K562 (cell line): ENCODE data around the gene ARHGAP30. TPM values are rescaled to one million over a fixed set of nuclear protein-coding genes. Genes with fewer than 3 reads are reported as not detected.

Source experiments
- ATF3 ChIP-seq, 2 experiments: fragments of 450-650 bp in 1 of 2; sonication (generic) in 1 of 2; formaldehyde crosslinking in 1 of 2; IDR thresholded peaks in 1 of 2; conservative IDR thresholded peaks in 1 of 2; 2 replicates each; pipeline versions ENCODE4 v1.6.1 to v1.8.1; 2016 to 2023; ENCODE audit warnings: mild to moderate bottlenecking in 2 of 2, moderate library complexity in 2 of 2, inconsistent platforms in 1 of 2, missing genetic modification reagents in 1 of 2
- FOSL1 ChIP-seq: fragments of 200-800 bp; sonication (Bioruptor generic); conservative IDR thresholded peaks from 2 replicates; pipeline ENCODE4 v1.6.1; 2016; ENCODE audit warnings: missing genetic modification characterization, missing compliant biosample characterization
- GABPB1 ChIP-seq: sonication (generic); formaldehyde crosslinking; IDR thresholded peaks from 2 replicates; pipeline ENCODE4 v1.8.0; 2022; ENCODE audit warnings: mild to moderate bottlenecking, missing genetic modification reagents
- JUN ChIP-seq, 2 experiments: sonication (generic) in 1 of 2; formaldehyde crosslinking in 1 of 2; IDR thresholded peaks; 2 replicates each; pipeline versions ENCODE4 v1.6.1 to v1.8.0; 2012 to 2022; ENCODE audit warnings: borderline replicate concordance in 2 of 2, mild to moderate bottlenecking in 2 of 2, improper control_type of control experiment in 1 of 2, low read depth in 1 of 2, low read length in 1 of 2, missing genetic modification reagents in 1 of 2
- KDM1A ChIP-seq, 2 experiments: fragments of 450-650 bp; IDR thresholded peaks; 2 replicates each; pipeline ENCODE4 v1.6.1; 2016; ENCODE audit warnings: mild to moderate bottlenecking in 2 of 2
- KDM2B ChIP-seq: fragments of 250-450 bp; sonication (Bioruptor Pico); IDR thresholded peaks from 2 replicates; pipeline ENCODE4 v1.8.0; 2021; ENCODE audit warnings: mild to moderate bottlenecking, moderate library complexity
- MAX ChIP-seq: sonication (generic); formaldehyde crosslinking; IDR thresholded peaks from 2 replicates; pipeline ENCODE4 v1.9.0; 2022; ENCODE audit warnings: mild to moderate bottlenecking, missing genetic modification reagents
- MCM7 ChIP-seq, 2 experiments: fragments of 450-650 bp; IDR thresholded peaks; 2 replicates each; pipeline ENCODE4 v1.6.1; 2016 to 2018
- SAFB2 ChIP-seq: fragments of 200-400 bp; formaldehyde crosslinking; IDR thresholded peaks from 2 replicates; pipeline ENCODE4 v1.6.1; 2018; ENCODE audit warnings: borderline replicate concordance, low read length, low read depth, moderate library complexity; ENCODE audit not compliant: severe bottlenecking
- SMARCA4 ChIP-seq: fragments of 450-650 bp; IDR thresholded peaks from 2 replicates; pipeline ENCODE4 v1.6.1; 2016
- TCF3 ChIP-seq: sonication (generic); formaldehyde crosslinking; IDR thresholded peaks from 2 replicates; pipeline ENCODE4 v1.4.0; 2020; ENCODE audit warnings: mild to moderate bottlenecking, missing genetic modification reagents
- TRIM24 ChIP-seq, 2 experiments: fragments of 450-650 bp; IDR thresholded peaks; 2 replicates each; pipeline ENCODE4 v1.6.1; 2016
- YBX1 ChIP-seq: fragments of 450-650 bp; IDR thresholded peaks from 2 replicates; pipeline ENCODE4 v1.7.1; 2016; ENCODE audit warnings: mild to moderate bottlenecking
- ZBTB8A ChIP-seq: fragments of 450-650 bp; IDR thresholded peaks from 2 replicates; pipeline ENCODE4 v1.6.1; 2018; ENCODE audit warnings: mild to moderate bottlenecking, moderate library complexity; ENCODE audit not compliant: partially characterized antibody
- polyA plus RNA-seq, 8 experiments: library from polyadenylated mRNA; depleted of rRNA in 4 of 8; stranded (reverse) in 5 of 8; unstranded in 3 of 8; fragments of >200 nt; fragmentation: Nextera tagmentation in 2 of 8; fragmentation: Illumina TruSeq in 1 of 8; extraction: Ambion mirVana in 2 of 8; extraction: Trizol in 1 of 8; gene quantifications; 2 replicates each; pipeline versions ENCODE4 v1.2.1 to v1.2.3, GENCODE V29; 2011 to 2014; ENCODE audit warnings: inconsistent platforms in 1 of 8, missing spikeins in 1 of 8
- total RNA-seq, 7 experiments: library from RNA; depleted of rRNA in 6 of 7; stranded (reverse); fragments of >200 nt in 6 of 7; fragmentation: Illumina TruSeq in 2 of 7; extraction: Trizol in 2 of 7; gene quantifications; 2 replicates each; pipeline versions ENCODE4 v1.2.1 to v1.2.3, GENCODE V29; 2011 to 2021; ENCODE audit warnings: low replicate concordance in 1 of 7
- TF ChIP-seq, protein P1 (sequence below): sonication (generic); formaldehyde crosslinking; IDR thresholded peaks from 2 replicates; pipeline ENCODE4 v1.8.0; 2022; ENCODE audit warnings: missing genetic modification reagents, mild to moderate bottlenecking, borderline replicate concordance

Gene ARHGAP30
- total and polyA plus RNA-seq, 9 of the 15 experiments (the other 6 are each of a cell fraction or from before 2014, with no cell fraction given): 0.01 to 0.73 (median 0.12) TPM

GRCh38 chr1:161092621-161093028, 22.9 kb upstream of the ARHGAP30 start (continued):
- no peak for TF ChIP-seq GABPB1 (CRISPR knock-in tag)
- no peak for TF ChIP-seq TCF3
- 0 out of 4 replicates have a peak, but pooled peaks of 1 of the 2 experiments have one; percentile 42 for TF ChIP-seq KDM1A (IDR thresholded peaks at IDR 0.05)
- no peak for TF ChIP-seq MCM7 (IDR thresholded peaks at IDR 0.05)
- TF ChIP-seq SAFB2: no peak
- TF ChIP-seq, protein P1, sequence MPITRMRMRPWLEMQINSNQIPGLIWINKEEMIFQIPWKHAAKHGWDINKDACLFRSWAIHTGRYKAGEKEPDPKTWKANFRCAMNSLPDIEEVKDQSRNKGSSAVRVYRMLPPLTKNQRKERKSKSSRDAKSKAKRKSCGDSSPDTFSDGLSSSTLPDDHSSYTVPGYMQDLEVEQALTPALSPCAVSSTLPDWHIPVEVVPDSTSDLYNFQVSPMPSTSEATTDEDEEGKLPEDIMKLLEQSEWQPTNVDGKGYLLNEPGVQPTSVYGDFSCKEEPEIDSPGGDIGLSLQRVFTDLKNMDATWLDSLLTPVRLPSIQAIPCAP (CRISPR knock-in tag): no peak
- no peak for TF ChIP-seq MAX (CRISPR knock-in tag)
- no peak for TF ChIP-seq TRIM24 (IDR thresholded peaks at IDR 0.05)
- TF ChIP-seq ATF3 (IDR thresholded peaks at IDR 0.05): peak; percentile 54; the same call in 1 of the 2 replicates
- TF ChIP-seq ATF3 (CRISPR knock-in tag; conservative IDR thresholded peaks at IDR 0.05): no peak
- no peak for TF ChIP-seq ZBTB8A
- TF ChIP-seq JUN (IDR thresholded peaks at IDR 0.05; ENCODE audit: borderline replicate concordance, low read depth, low read length): 0 out of 2 replicates have a peak, but pooled peaks have one; percentile 8
- no peak for TF ChIP-seq JUN (CRISPR knock-in tag; IDR thresholded peaks at IDR 0.05; ENCODE audit: borderline replicate concordance)
- TF ChIP-seq FOSL1 (tag): 0 out of 2 replicates have a peak, but pooled peaks have one; percentile 20
- TF ChIP-seq KDM2B (CRISPR knock-in tag): no peak
- peak; percentile 46; the same call in 1 of the 2 replicates for TF ChIP-seq SMARCA4
- no peak for TF ChIP-seq YBX1
- TF ChIP-seq, all 486 proteins: peak for 6
